GM19239 (cell line): Measurements from ENCODE around the gene EMX2.
"Not testable (repeated sequence)": the region's sequence is repeated elsewhere in the genome, so short reads cannot be mapped to it uniquely, and the experiment has no call there.

Experiments used
- DNase-seq: peaks from one replicate; pipeline ENCODE4 v3.0.0; 2011; ENCODE audit warnings: low spot score; ENCODE audit not compliant: insufficient read length
- FAIRE-seq: peaks from 2 replicates; lab custom pipeline; 2011; peaks lifted over from hg19 to GRCh38; lab: Jason Lieb, UNC

The EMX2 gene

GRCh38 chr10:117554241-117554814 lies 11.8 kb downstream of the EMX2 start:
- FAIRE-seq = no peak
- DNase-seq = no peak

- DNase-seq (no peak), FAIRE-seq (no peak)
Measured at GRCh38 chr10:117555017-117555416, 12.5 kb downstream of the EMX2 start.

GRCh38 chr10:117555863-117556262 lies 13.3 kb downstream of the EMX2 start:
- FAIRE-seq = no peak
- no peak for DNase-seq

- DNase-seq (no peak), FAIRE-seq (no peak)
Measured at GRCh38 chr10:117556356-117556755, 13.8 kb downstream of the EMX2 start.

- DNase-seq = no peak
- FAIRE-seq = no peak
Measured at GRCh38 chr10:117559712-117560111, 17.2 kb downstream of the EMX2 start.

GRCh38 chr10:117560942-117561341 lies 18.4 kb downstream of the EMX2 start:
- no peak for FAIRE-seq
- DNase-seq = no peak

- DNase-seq (no peak), FAIRE-seq (no peak)
Measured at GRCh38 chr10:117562220-117562619, 19.7 kb downstream of the EMX2 start.

- no peak for FAIRE-seq
- no peak for DNase-seq
Measured at GRCh38 chr10:117562896-117563737, 20.6 kb downstream of the EMX2 start.

GRCh38 chr10:117563780-117564179 lies 21.2 kb downstream of the EMX2 start:
- FAIRE-seq (no peak), DNase-seq (no peak)

GRCh38 chr10:117565068-117565467 lies 22.5 kb downstream of the EMX2 start:
- FAIRE-seq (no peak), DNase-seq (no peak)

GRCh38 chr10:117568334-117568733 lies 25.8 kb downstream of the EMX2 start:
- FAIRE-seq (no peak), DNase-seq (no peak)

- no peak for FAIRE-seq
- no peak for DNase-seq
Measured at GRCh38 chr10:117569610-117570390, 27.3 kb downstream of the EMX2 start.

GRCh38 chr10:117570880-117571279 lies 28.3 kb downstream of the EMX2 start:
- no peak for DNase-seq
- no peak for FAIRE-seq

GRCh38 chr10:117574498-117575146 lies 32.1 kb downstream of the EMX2 start:
- no peak for FAIRE-seq

GRCh38 chr10:117578490-117578889 lies 35.9 kb downstream of the EMX2 start:
- no peak for DNase-seq
- FAIRE-seq = no peak

More at GRCh38 chr10:117574498-117575146, 32.1 kb downstream of the EMX2 start:
- DNase-seq = no peak

GRCh38 chr10:117578999-117579590 lies 36.5 kb downstream of the EMX2 start:
- FAIRE-seq (no peak), DNase-seq (no peak)

- DNase-seq = no peak
- no peak for FAIRE-seq
Measured at GRCh38 chr10:117581961-117582360, 39.4 kb downstream of the EMX2 start.

- not testable (repeated sequence) for FAIRE-seq, DNase-seq
Measured at GRCh38 chr10:117584831-117585230, 42.3 kb downstream of the EMX2 start.

GRCh38 chr10:117587036-117587435 lies 44.5 kb downstream of the EMX2 start:
- DNase-seq (no peak), FAIRE-seq (no peak)
